ENCODE measurements around the gene GPATCH1. TPM values are rescaled to one million over a fixed set of nuclear protein-coding genes. Genes with fewer than 3 reads are reported as not detected.
A peak's percentile ranks its signal among the peaks of the same experiment; 100 is the strongest.

Gene GPATCH1
- total RNA-seq, 1 experiment from 2014 or later, result 34.7 TPM

GRCh38 chr19:33062902-33063301 is 18.1 kb upstream of the GPATCH1 start:
- no peaks in the 10 kb centered on the region for H3K27me3 ChIP-seq (ENCODE audit: control insufficient read depth, insufficient read depth, low read length)
- TF ChIP-seq SIN3A (IDR thresholded peaks at IDR 0.05; ENCODE audit: borderline replicate concordance, insufficient read depth, low read depth, low read length) (no peak), POLR2AphosphoS5 (IDR thresholded peaks at IDR 0.05; ENCODE audit: low read depth, low read length) (peak; percentile 17; the same call in 1 of the 2 replicates), TCF7L2 (IDR thresholded peaks at IDR 0.05; ENCODE audit: low read depth, low read length) (no peak)
- TF ChIP-seq, protein P1, sequence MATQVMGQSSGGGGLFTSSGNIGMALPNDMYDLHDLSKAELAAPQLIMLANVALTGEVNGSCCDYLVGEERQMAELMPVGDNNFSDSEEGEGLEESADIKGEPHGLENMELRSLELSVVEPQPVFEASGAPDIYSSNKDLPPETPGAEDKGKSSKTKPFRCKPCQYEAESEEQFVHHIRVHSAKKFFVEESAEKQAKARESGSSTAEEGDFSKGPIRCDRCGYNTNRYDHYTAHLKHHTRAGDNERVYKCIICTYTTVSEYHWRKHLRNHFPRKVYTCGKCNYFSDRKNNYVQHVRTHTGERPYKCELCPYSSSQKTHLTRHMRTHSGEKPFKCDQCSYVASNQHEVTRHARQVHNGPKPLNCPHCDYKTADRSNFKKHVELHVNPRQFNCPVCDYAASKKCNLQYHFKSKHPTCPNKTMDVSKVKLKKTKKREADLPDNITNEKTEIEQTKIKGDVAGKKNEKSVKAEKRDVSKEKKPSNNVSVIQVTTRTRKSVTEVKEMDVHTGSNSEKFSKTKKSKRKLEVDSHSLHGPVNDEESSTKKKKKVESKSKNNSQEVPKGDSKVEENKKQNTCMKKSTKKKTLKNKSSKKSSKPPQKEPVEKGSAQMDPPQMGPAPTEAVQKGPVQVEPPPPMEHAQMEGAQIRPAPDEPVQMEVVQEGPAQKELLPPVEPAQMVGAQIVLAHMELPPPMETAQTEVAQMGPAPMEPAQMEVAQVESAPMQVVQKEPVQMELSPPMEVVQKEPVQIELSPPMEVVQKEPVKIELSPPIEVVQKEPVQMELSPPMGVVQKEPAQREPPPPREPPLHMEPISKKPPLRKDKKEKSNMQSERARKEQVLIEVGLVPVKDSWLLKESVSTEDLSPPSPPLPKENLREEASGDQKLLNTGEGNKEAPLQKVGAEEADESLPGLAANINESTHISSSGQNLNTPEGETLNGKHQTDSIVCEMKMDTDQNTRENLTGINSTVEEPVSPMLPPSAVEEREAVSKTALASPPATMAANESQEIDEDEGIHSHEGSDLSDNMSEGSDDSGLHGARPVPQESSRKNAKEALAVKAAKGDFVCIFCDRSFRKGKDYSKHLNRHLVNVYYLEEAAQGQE (IDR thresholded peaks at IDR 0.05; ENCODE audit: insufficient read depth in 1 of 2, low read depth in 2 of 2, low read length in 1 of 2), result no peak
- TF ChIP-seq, protein P2, sequence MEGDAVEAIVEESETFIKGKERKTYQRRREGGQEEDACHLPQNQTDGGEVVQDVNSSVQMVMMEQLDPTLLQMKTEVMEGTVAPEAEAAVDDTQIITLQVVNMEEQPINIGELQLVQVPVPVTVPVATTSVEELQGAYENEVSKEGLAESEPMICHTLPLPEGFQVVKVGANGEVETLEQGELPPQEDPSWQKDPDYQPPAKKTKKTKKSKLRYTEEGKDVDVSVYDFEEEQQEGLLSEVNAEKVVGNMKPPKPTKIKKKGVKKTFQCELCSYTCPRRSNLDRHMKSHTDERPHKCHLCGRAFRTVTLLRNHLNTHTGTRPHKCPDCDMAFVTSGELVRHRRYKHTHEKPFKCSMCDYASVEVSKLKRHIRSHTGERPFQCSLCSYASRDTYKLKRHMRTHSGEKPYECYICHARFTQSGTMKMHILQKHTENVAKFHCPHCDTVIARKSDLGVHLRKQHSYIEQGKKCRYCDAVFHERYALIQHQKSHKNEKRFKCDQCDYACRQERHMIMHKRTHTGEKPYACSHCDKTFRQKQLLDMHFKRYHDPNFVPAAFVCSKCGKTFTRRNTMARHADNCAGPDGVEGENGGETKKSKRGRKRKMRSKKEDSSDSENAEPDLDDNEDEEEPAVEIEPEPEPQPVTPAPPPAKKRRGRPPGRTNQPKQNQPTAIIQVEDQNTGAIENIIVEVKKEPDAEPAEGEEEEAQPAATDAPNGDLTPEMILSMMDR (IDR thresholded peaks at IDR 0.05), result no peak
- no peak for ATAC-seq
- intact Hi-C loops (cut with micrococcal nuclease; ENCODE audit: unreplicated experiment) (no loop called here), in situ Hi-C loops (cut with HindIII; ENCODE audit: low pct_unique_long_range_greater_than_20kb, low sequenced_read_pairs) (no loop called here)
- no peak for DNase-seq (ENCODE audit: low read depth, low spot score)
- H3K9me3 ChIP-seq (ENCODE audit: control insufficient read depth, insufficient read depth, low read depth, low read length), result no peaks in the 10 kb centered on the region
- peaks cover 61% of the 10 kb centered on the region for H3K4me1 ChIP-seq (ENCODE audit: control insufficient read depth, insufficient read depth, low read length)
- H3K27ac ChIP-seq (ENCODE audit: low read length), result peak overlapping the region; percentile 93
- H3K36me3 ChIP-seq (ENCODE audit: control insufficient read depth, insufficient read depth, low read length), result no peaks in the 10 kb centered on the region; the same call in 1 of the 2 replicates
- BruUV-seq (replicated peaks), result TSS peak; percentile 87
- ChIA-PET POLR2A (interaction anchor here (0.6 kb wide), 1 partner anchor 362 kb away, joined by 6 read pairs; no protein-coding TSS in a partner anchor), CTCF (no interaction called here)
- H3K4me3 ChIP-seq (ENCODE audit: low read depth in 2 of 2, low read length in 2 of 2), result peak overlapping the region; percentile 71 to 98

- no TSS peak for BruUV-seq (replicated peaks)
- Histone ChIP-seq H3K9me3 (ENCODE audit: control insufficient read depth, insufficient read depth, low read depth, low read length) (no peaks in the 10 kb centered on the region), H3K4me3 (ENCODE audit: low read depth in 2 of 2, low read length in 2 of 2) (peak overlapping the region; percentile 71 to 98), H3K4me1 (ENCODE audit: control insufficient read depth, insufficient read depth, low read length) (peaks cover 61% of the 10 kb centered on the region), H3K27ac (ENCODE audit: low read length) (peak overlapping the region; percentile 93), H3K36me3 (ENCODE audit: control insufficient read depth, insufficient read depth, low read length) (no peaks in the 10 kb centered on the region; the same call in 1 of the 2 replicates), H3K27me3 (ENCODE audit: control insufficient read depth, insufficient read depth, low read length) (no peaks in the 10 kb centered on the region)
- POLR2A ChIA-PET, result interaction anchor here (0.6 to 0.7 kb wide), 3 partner anchors 50 to 120 kb away, joined by 3 to 9 read pairs (median 5); no protein-coding TSS in a partner anchor
- no peak for ATAC-seq
- intact Hi-C loops (cut with micrococcal nuclease; ENCODE audit: unreplicated experiment), result no loop called here
- in situ Hi-C loops (cut with HindIII; ENCODE audit: low pct_unique_long_range_greater_than_20kb, low sequenced_read_pairs), result no loop called here
- no peak for DNase-seq (ENCODE audit: low read depth, low spot score)
- CTCF ChIA-PET, result no interaction called here
- TF ChIP-seq, protein P2 (IDR thresholded peaks at IDR 0.05), result no peak
- no peak for TF ChIP-seq POLR2AphosphoS5 (IDR thresholded peaks at IDR 0.05; ENCODE audit: low read depth, low read length)
- 0 out of 2 replicates have a peak, but pooled peaks have one; percentile 1 for TF ChIP-seq SIN3A (IDR thresholded peaks at IDR 0.05; ENCODE audit: borderline replicate concordance, insufficient read depth, low read depth, low read length)
These were observed 17.6 kb upstream of the GPATCH1 start for GRCh38 chr19:33063356-33063752.
